Measurements from ENCODE around the gene PPM1L. TPM values are rescaled to one million over a fixed set of nuclear protein-coding genes. Genes with fewer than 3 reads are reported as not detected.

Gene PPM1L
- total RNA-seq, 1 experiment from 2014 or later, result 13.2 TPM

DNA sequence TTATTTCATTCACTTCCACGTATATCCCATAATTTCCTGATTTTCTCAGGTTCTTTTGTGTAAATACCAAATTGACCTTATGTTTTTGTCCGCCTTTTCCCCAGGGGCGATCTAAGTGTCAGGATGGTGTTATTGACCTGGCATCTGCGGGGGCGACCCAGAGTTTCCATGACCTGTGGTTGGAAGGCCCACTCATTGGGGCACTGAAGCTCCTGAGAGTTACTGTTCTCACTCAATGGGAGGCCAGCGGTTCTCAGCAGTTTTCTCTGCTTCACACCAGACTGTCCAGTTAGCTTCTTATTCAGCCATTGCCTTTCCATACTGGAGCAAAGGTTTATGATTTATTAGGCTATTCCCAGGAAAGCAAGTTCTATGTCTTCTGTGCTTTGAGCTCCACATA lies 295.8 kb downstream of the PPM1L start:
- H3K9me3 ChIP-seq (ENCODE audit: control insufficient read depth in 1 of 2, insufficient read depth in 1 of 2, low read depth in 1 of 2, low read length in 2 of 2), result no peaks in the 10 kb centered on the region
- H3K27me3 ChIP-seq (ENCODE audit: insufficient read depth, low read length), result no peaks in the 10 kb centered on the region
- no peak overlapping the region for H3K9ac ChIP-seq (ENCODE audit: low read length)
- no peak for ATAC-seq
- ChIA-PET CTCF (no interaction called here), POLR2A (no interaction called here), RAD21 (ENCODE audit: low non-redundant PET in 1 of 2, low total read pairs in 2 of 2, uncharacterized antibody in 2 of 2, unreplicated experiment in 2 of 2) (no interaction called here)
- H3K4me2 ChIP-seq (ENCODE audit: low read length), result no peak overlapping the region
- H4K20me1 ChIP-seq (ENCODE audit: insufficient read depth), result no peaks in the 10 kb centered on the region
- no peaks in the 10 kb centered on the region for H3K36me3 ChIP-seq (ENCODE audit: control insufficient read depth in 1 of 2, insufficient read depth in 2 of 2, low read length in 2 of 2)
- intact Hi-C loops (cut with micrococcal nuclease), result no loop called here
- no peak overlapping the region for H2AFZ ChIP-seq (ENCODE audit: low read depth, low read length, poor library complexity, severe bottlenecking)
- no TSS peak for BruUV-seq (replicated peaks)
- no peak overlapping the region for H3K27ac ChIP-seq (ENCODE audit: low read depth, low read length)
- H3K4me3 ChIP-seq (replicated peaks in 1 of 2; ENCODE audit: low read depth in 1 of 2, low read length in 2 of 2), result no peak overlapping the region
- DNase-seq (ENCODE audit: low read depth, low spot score), result no peak
- H3K79me2 ChIP-seq (ENCODE audit: insufficient read depth, low read length), result no peaks in the 10 kb centered on the region
- H3K4me1 ChIP-seq (ENCODE audit: control insufficient read depth in 1 of 2, insufficient read depth in 2 of 2, low read length in 2 of 2), result no peaks in the 10 kb centered on the region
- H3K9me2 ChIP-seq (ENCODE audit: insufficient read depth), result no peaks in the 10 kb centered on the region
- TF ChIP-seq RAD21 (IDR thresholded peaks at IDR 0.05; ENCODE audit: low read depth), result no peak
- TF ChIP-seq, protein P1, sequence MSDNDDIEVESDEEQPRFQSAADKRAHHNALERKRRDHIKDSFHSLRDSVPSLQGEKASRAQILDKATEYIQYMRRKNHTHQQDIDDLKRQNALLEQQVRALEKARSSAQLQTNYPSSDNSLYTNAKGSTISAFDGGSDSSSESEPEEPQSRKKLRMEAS (IDR thresholded peaks at IDR 0.05), result no peak
- TF ChIP-seq CEBPB (IDR thresholded peaks at IDR 0.05; ENCODE audit: low read depth), result no peak
- TF ChIP-seq CBX3 (IDR thresholded peaks at IDR 0.05; ENCODE audit: low read depth), result no peak
- TF ChIP-seq ELF1 (IDR thresholded peaks at IDR 0.05; ENCODE audit: borderline replicate concordance, low read depth), result no peak

DNA sequence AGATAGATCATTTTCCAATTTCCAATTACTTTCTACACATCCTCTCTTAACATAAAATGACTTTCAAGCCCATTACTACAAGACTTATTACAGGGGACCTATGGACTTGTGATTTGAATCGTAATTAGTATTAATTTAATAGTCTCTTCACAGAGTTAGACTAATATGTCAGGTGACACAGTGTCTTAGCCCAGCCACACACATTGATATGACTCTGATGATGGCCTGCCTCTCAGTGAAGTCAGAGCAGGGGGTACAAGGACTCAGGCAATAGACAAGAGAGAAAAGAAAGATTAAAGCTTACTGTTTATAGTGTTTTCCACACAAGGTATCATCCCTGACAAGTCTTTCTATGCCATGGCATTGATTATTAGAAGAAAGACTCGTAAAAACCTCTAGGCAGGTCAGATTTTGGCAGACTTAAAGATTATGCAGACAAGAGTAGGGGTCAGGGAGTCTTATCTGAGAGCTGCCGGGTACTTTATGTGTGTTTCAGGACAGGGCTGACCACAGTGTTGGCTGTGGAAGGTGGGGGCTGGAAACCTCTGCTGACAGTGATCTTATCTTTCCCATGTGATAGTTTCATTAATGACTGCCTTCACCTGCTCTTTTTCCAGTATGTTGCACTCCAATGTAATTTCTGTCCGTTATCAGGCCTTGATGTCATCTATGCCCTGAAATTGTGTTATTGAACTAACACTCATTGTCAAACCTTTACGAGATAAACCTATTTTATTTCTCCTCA lies 299.0 kb downstream of the PPM1L start:
- intact Hi-C loops (cut with micrococcal nuclease), result no loop called here
- Histone ChIP-seq H3K4me1 (ENCODE audit: control insufficient read depth in 1 of 2, insufficient read depth in 2 of 2, low read length in 2 of 2) (no peaks in the 10 kb centered on the region), H3K27ac (ENCODE audit: low read depth, low read length) (no peak overlapping the region), H3K79me2 (ENCODE audit: insufficient read depth, low read length) (no peaks in the 10 kb centered on the region), H2AFZ (ENCODE audit: low read depth, low read length, poor library complexity, severe bottlenecking) (no peak overlapping the region), H3K27me3 (ENCODE audit: insufficient read depth, low read length) (no peaks in the 10 kb centered on the region), H3K4me3 (replicated peaks in 1 of 2; ENCODE audit: low read depth in 1 of 2, low read length in 2 of 2) (no peak overlapping the region), H3K9ac (ENCODE audit: low read length) (no peak overlapping the region), H3K9me2 (ENCODE audit: insufficient read depth) (no peaks in the 10 kb centered on the region), H3K36me3 (ENCODE audit: control insufficient read depth in 1 of 2, insufficient read depth in 2 of 2, low read length in 2 of 2) (no peaks in the 10 kb centered on the region), H3K9me3 (ENCODE audit: control insufficient read depth in 1 of 2, insufficient read depth in 1 of 2, low read depth in 1 of 2, low read length in 2 of 2) (no peaks in the 10 kb centered on the region), H4K20me1 (ENCODE audit: insufficient read depth) (no peaks in the 10 kb centered on the region), H3K4me2 (ENCODE audit: low read length) (no peak overlapping the region)
- RAD21 ChIA-PET (ENCODE audit: low non-redundant PET in 1 of 2, low total read pairs in 2 of 2, uncharacterized antibody in 2 of 2, unreplicated experiment in 2 of 2), result no interaction called here
- CTCF ChIA-PET, result no interaction called here
- TF ChIP-seq, protein P1 (IDR thresholded peaks at IDR 0.05), result no peak
- TF ChIP-seq FOSL1 (IDR thresholded peaks at IDR 0.05; ENCODE audit: low read depth) (no peak), SP1 (IDR thresholded peaks at IDR 0.05; ENCODE audit: low read depth) (no peak), ZNF274 (IDR thresholded peaks at IDR 0.05; ENCODE audit: low read depth, low read length) (no peak)
- no peak for ATAC-seq
- DNase-seq (ENCODE audit: low read depth, low spot score), result no peak
- POLR2A ChIA-PET, result no interaction called here
- BruUV-seq (replicated peaks), result no TSS peak

Measured in HCT116 (cell line).